Medulla oblongata (tissue), 1 donor: Measurements from ENCODE around the gene LEFTY2.
A peak's percentile ranks its signal among the peaks of the same experiment; 100 is the strongest.
"Not testable (repeated sequence)": the region's sequence is repeated elsewhere in the genome, so short reads cannot be mapped to it uniquely, and the experiment has no call there.

Experiments
- DNase-seq: peaks from one replicate; pipeline ENCODE4 v3.0.0-alpha.2; 2015; ENCODE audit errors: extremely low spot score

Gene LEFTY2

GRCh38 chr1:225929462-225929861, 11.6 kb downstream of the LEFTY2 start:
- DNase-seq: not testable (repeated sequence)

DNA sequence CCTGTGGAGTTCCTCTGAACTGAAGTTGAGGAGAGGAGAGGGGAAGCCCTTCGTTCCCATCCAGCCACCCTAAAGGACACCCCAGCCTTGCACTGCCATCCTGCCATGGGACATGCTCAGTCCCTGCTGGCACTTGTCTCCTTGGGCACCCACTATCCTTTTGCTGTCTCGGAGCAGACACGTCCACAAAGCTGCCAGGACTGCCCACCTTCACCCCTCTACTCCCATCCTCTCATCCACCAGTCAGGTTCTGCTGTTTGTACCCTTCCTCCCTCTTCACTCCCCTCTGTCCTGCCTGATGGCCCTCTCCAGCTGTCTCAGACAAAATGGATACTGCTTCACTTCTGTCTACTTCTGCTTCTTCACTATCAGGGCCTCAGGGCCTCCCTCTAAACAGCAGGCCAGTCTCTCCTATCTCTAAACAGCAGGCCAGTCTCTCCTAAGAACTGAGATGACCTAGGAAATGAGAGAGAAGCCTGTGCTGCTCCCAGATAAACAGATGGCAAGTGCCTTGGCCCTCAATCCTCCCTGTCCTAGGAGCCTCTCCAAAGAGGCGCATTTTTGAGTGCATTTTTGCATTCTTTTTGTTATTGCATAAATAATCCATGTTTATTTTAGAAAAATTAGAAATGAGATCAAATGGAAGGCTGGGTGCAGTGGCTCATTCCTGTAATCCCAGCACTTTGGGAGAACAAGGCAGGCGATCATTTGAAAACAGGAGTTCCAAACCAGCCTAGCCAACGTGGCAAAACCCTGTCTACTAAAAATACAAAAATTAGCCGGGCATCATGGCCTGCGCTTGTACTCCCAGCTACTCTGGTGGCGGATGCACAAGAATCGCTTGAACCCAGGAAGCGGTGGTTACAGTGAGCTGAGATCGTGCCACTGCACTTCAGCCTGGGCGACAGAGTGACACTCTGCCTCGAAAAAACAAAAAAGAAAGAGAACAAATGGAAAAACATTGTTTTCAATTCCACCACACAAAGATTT, 12.5 kb downstream of the LEFTY2 start:
- DNase-seq: no peak

DNA sequence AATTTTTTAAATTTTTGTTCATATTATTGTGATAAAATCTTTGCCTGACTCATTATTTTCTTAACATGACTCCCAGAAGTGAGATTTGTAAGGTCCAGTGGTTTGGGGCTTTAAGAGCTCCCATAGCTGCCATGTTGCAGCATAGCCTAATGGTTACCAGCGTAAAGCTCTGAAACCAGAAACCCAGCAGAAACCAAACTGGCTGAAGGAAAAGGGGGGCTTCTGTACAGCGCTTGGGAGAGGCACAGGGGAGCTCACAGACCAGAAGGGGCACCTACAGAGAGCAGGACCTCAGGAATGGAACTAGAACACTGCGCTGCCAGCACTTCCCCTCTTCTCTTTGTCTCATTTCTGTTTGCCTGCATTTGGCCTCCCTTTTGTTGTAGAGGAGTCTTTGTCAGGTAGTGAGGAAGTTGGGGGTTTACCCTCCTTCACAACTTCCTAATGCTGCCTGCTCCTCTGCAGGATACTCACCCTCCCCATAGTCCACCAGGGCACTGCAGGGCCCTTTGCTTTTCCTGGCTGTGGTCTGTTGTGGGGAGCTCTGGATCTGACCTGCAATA, 14.4 kb downstream of the LEFTY2 start:
- DNase-seq: no peak

GRCh38 chr1:225923692-225924555, 17.1 kb downstream of the LEFTY2 start, which contains the start of gene PYCR2:
PYCR2 (minus strand) TSS chr1:225924250; CDS start chr1:225924110, 140 bp downstream.
- peak; percentile 97 for DNase-seq

GRCh38 chr1:225923381-225923691, 17.7 kb downstream of the LEFTY2 start:
- no peak for DNase-seq

GRCh38 chr1:225921734-225922709, 19.0 kb downstream of the LEFTY2 start:
- DNase-seq: no peak

DNA sequence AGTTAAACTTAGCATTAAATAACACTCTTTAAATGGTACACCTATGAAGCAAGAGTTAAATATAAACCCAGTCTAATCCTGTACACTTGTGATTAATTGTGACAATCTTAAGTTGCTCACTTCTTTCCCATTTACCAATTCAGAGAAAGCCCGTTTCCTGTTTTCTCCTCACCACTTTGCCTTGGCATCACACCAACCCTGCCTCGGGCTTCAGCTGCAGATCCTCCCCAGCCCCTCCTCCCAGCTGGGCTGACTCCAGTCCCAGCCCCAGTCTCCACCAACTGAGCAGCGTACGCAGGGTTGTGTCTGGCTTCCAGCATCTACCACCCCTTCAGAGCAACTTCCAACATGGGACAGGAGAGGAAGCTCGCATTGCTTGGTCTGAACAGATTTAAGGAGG, 21.1 kb downstream of the LEFTY2 start:
- peak; percentile 97 for DNase-seq

DNA sequence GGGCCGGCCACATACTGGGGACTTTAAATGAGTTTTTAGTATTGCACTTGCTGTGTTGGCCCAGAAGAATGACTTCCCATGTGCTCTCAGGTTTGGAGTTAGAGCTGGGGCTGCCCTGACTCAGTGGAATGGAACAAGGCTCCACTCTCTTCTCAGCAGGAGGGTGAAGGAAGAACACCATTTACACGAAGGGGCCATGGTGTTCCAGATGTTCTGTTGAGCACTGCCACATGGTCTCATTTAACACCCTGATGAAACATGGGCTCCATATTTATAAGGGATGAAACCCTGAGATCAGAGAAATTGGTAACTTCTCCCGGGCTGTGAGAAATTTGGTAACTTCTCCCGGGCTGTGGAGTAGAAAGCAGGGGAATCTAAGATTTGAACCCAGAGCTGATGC, 22.7 kb downstream of the LEFTY2 start:
- no peak for DNase-seq

DNA sequence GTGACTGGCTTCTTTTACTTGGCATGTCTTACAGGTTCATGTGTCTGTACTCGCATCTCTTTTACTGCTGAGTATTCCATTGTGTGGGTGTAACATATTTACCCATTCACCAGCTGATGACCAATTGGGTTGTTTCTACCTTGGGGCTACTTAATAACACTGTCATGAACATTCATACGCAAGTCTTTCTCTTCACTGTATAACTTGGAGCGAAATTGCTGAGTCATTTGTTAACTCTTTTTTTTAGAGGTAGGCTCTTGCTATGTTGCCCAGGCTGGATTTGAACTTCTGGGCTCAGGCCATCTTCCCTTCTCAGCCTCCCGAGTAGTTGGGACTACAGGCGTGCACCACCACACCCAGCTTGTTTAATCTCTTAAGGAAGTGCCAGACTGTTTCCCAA, 23.5 kb downstream of the LEFTY2 start:
- DNase-seq: no peak

GRCh38 chr1:225917101-225917500, 23.9 kb downstream of the LEFTY2 start:
- DNase-seq: no peak

- DNase-seq: no peak
These were observed 25.5 kb downstream of the LEFTY2 start for GRCh38 chr1:225915538-225915991.

GRCh38 chr1:225914947-225915346, 26.1 kb downstream of the LEFTY2 start:
- DNase-seq: no peak

GRCh38 chr1:225914391-225914790, 26.6 kb downstream of the LEFTY2 start:
- no peak for DNase-seq

- DNase-seq: peak; percentile 62
These were observed 29.6 kb downstream of the LEFTY2 start for GRCh38 chr1:225911191-225912130.

DNA sequence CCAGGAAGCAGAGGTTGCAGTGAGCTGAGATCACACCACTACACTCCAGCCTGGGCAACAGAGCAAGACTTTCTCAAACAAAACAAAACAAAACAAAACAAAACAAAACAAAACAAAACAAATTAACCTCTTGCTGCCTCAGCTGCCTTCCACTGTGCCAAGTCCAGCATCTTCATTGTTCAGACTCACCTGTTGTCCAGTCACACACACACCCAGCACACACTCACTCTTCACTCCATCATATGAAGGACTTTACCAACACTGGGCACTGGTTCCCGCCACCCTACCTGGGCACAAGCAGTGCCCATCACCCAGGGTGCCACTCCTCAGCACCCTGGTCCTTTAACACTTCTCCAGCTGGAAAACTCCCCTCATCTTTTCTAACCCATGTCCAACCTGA, 31.5 kb downstream of the LEFTY2 start:
- DNase-seq: no peak

GRCh38 chr1:225908773-225909172, 32.2 kb downstream of the LEFTY2 start:
- DNase-seq: no peak

DNA sequence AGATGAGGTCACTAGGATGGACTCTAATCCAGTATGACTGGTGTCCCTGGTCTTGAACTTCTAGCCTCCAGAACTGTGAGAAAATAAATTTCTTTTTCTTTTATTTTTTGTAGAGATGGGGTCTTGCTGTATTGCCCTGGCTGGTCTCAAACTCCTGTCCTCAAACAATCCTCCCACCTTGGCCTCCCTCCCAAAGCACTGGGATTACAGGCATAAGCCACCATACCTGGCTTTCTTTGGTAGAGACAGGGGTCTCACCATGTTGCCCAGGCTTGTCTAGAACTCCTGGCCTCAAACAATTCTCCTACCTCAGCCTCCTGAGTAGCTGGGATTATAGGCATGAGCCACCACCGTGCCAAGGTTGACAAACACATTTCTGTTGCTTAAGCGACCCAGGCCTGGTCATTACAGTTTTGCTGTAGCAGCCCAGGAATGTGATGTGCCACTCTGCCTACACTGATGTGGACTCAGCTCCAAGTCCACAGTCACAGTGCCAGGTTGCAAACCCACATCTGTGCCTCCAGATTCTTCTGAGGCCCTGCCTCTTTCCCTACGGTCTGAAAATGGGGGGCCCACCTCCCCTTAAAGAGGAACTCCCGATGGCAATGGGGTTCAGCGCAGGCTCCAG, 32.9 kb downstream of the LEFTY2 start:
- DNase-seq: no peak

DNA sequence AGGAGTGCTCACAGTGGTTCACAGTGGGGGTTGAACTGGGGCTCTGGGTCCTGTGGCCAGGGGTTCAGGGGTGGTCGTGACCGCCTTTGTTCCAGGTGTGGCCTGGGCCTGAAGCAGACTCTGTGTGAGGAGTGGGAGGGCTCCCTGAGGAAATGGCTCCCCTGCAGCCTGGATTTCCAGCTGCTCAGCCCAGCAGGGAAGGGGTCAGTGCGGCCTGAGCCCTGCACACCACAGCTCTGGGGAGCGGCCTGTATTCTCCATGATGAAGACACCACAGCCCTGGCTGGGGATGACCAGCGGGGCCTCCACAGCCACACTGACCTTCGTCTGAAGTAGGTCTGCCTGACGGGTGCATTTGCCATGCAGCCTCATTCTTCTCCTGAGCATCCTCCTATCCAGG, 33.7 kb downstream of the LEFTY2 start:
- no peak for DNase-seq

GRCh38 chr1:225906467-225906866, 34.6 kb downstream of the LEFTY2 start:
- DNase-seq: no peak
